GM18507 (cell line): ENCODE data around the gene ERFE.

Experiments used
- DNase-seq: peaks from one replicate; pipeline ENCODE4 v3.0.0; 2011; ENCODE audit warnings: low read depth; ENCODE audit not compliant: insufficient read length; ENCODE audit errors: extremely low spot score
- FAIRE-seq: peaks from 2 replicates; lab custom pipeline; 2011; peaks lifted over from hg19 to GRCh38; lab: Jason Lieb, UNC

The ERFE gene

GRCh38 chr2:238137885-238138284 lies 20.9 kb upstream of the ERFE start:
- no peak for DNase-seq
- FAIRE-seq = no peak

DNA sequence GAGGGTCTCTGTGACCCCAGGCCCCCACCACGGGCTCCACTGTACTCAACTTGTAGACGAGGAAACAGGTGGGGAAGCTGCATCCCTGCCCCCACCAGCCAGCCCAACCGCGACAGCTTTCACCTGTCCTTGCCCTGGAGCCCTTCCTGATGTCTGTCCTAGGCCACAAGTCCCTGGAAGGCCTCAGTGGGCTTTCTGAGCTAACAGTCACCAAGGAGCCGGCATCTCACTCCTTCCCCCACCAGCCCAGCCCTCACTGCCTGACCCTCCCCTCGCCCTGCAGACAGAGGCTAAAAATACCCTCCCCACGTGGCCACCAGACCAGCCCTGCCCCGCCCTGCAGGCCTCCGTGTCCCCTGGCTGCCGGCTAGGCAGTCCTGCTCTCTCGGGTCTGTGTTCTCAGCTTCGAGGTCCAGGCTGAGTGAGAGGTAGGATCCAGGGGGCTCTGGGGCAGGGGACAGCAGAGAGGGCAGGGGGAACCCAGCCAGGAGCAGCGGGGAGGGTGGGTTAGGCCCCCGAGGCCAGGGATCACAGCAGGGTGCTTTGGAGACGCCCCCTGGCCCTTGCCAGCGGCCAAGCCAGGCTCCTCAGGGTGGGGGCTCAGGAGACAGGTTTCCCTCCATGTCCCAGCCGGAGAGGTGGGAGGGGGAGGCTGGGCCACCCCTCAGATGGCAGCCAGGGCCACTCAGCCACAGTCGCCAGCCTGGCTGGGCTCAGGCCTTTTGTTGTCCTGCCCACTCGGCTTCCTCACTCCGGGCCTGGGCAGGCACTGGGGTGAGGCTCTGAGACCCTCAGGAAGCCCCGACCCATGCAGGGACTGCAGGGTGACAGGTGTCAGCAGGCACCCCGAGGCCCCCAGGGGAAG lies 20.2 kb upstream of the ERFE start, which contains the start of gene KLHL30:
TSS of gene KLHL30 (plus strand) at position 338 of the 865 bp plus-strand sequence. CDS start 2,087 bp downstream, outside the sequence.
- FAIRE-seq (no peak), DNase-seq (no peak)

GRCh38 chr2:238139196-238140039 lies 19.4 kb upstream of the ERFE start:
- DNase-seq (no peak), FAIRE-seq (no peak)

DNA sequence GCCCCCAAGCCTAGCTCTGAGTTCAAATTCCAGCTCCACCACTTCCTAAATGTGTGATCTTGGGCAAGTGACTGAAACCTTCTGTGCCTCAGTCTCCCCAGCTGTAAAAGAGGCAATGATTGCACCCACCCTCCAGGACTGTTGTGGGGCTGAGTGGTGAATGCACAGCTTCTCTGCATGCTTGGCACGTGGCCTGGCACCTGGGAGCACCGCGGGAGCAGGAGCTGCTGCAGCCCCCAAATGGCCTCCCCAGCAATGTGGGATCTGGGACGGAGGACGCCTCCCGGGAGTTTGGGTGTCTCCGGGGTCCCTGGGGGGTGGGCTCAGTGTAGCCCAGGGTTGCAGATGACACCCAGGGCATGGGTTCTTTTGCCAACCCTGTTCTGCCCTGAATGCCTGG lies 18.7 kb upstream of the ERFE start:
- no peak for DNase-seq
- no peak for FAIRE-seq

DNA sequence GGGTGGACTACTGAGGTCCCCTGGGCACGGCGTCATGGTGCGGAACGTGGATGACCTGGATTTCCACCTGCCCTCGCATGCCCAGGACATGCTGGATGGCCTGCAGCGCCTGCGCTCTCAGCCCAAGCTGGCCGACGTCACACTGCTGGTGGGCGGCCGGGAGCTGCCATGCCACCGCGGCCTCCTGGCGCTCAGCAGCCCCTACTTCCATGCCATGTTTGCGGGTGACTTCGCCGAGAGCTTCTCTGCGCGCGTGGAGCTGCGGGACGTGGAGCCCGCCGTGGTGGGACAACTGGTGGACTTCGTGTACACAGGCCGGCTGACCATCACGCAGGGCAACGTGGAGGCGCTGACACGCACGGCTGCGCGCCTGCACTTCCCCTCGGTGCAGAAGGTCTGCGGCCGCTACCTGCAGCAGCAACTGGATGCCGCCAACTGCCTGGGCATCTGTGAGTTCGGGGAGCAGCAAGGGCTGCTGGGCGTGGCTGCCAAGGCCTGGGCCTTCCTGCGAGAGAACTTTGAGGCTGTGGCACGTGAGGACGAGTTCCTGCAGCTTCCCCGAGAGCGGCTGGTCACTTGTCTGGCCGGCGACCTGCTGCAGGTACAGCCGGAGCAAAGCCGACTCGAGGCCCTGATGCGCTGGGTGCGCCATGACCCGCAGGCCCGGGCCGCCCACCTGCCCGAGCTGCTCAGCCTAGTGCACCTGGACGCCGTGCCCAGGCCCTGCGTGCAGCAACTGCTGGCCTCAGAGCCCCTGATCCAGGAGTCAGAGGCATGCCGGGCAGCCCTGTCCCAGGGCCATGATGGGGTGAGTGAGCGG lies 17.8 kb upstream of the ERFE start:
- FAIRE-seq (no peak), DNase-seq (no peak)

GRCh38 chr2:238141541-238142318 lies 17.0 kb upstream of the ERFE start:
- DNase-seq (no peak), FAIRE-seq (no peak)

DNA sequence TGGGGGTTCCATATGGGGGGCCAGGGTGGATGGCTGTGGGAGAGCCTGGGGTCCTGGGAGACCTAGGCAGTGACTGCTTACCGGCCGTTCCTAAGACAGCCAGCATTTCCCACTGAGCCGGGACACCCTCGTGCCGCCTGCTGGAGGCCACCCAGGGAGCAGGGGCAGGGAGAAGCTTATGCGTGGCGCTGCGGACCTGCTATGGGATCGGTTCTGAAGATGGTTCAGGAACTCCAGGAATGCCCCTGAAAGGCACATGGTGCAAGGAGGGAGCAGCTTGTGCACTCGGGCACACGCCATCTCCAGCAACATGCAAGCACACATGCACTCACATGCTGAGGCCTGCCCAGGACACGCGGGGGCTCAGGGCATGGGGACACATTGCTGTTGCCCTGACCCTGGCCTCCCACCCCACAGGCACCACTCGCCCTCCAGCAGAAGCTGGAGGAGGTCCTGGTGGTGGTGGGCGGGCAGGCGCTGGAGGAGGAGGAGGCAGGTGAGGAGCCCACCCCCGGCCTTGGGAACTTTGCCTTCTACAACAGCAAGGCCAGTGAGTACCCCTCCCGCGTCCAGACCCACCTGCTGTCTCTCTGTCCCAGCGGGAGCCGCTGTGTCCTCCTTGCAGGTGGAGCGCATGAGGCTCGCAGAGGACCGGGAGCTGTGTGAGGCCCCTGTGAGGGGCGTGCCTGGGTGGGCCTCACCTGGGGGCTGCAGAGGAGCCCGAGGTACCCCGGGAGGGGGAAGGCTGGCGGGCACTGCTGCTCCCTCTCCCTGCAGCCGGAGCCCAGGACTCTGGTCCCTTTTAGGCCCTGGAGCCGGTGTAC lies 16.2 kb upstream of the ERFE start:
- DNase-seq (no peak), FAIRE-seq (no peak)

DNA sequence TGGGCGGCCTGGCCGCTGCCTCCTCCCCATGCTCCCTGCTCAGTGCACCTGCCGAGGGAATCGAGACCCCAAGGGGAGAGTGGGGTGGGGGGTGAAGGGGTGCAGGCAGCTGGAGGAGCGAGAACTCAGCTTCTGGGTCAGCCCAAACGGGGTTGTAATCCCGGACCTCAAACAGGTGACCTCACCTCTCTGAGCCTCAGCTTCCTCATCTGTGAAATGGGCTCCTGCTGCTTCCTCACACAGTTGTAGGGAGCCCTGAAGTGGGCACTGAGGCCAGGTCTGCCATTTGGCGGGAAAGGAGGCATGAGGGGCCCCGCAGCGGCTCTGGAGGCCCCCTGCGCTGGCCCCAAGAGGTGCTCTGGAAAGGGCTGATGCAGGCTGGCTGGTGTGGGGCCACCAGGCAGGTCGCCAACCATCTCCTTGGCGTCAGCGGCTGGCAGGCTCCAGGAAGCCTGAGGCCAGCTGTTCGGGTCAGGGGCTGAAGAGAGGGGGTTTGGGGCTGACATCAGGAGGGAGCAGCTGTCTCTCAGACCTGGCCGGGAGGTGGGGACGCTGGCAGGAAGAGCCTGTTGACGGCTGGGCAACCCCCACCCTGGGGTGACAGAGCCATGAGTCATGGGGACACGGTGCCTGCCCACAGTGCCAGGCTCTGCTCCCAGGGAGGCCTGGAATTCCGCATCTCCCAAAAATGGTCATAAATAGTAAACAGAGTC lies 15.4 kb upstream of the ERFE start:
- DNase-seq = no peak
- FAIRE-seq = no peak

DNA sequence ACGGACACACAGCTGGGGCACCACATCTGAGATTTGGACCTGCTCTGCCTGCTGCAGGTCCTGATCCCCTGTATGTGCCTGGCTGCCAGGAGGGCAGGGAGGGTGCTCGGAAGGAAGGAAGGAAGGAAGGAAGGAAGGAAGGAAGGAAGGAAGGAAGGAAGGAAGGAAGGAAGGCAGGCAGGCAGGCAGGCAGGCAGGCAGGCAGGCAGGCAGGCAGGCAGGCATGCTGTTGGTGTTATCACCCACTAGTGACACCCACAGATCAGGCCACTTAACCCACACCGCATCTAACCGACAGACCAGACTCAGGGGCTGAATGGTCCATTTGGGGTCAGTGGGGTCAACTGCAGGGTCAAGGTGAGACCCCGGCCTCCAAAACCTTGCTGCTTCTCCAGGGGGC lies 14.5 kb upstream of the ERFE start:
- FAIRE-seq = no peak
- DNase-seq = no peak

- DNase-seq = no peak
These were observed 13.7 kb upstream of the ERFE start for GRCh38 chr2:238145046-238145445.

DNA sequence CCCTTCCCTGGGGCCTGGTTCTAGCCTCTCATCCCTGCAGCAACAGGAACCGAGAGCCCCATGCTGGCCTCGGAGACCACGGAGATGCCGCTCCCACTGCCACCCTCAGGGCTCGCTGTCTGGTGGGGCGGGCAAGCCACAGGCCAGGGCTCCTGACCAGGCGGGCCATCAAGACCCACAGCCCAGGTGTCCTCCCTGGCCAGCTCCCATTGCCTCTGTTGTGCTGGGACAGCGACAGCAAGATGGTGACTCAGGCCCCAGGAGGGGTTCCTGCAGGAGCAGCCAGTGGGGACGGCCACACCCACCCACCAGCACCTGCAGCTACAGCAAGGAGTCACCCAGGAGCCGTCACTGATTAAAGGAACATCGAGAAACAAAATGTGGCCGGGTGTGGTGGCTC lies 12.9 kb upstream of the ERFE start:
- FAIRE-seq = no peak
- no peak for DNase-seq

More at GRCh38 chr2:238145046-238145445, 13.7 kb upstream of the ERFE start:
- FAIRE-seq = no peak

DNA sequence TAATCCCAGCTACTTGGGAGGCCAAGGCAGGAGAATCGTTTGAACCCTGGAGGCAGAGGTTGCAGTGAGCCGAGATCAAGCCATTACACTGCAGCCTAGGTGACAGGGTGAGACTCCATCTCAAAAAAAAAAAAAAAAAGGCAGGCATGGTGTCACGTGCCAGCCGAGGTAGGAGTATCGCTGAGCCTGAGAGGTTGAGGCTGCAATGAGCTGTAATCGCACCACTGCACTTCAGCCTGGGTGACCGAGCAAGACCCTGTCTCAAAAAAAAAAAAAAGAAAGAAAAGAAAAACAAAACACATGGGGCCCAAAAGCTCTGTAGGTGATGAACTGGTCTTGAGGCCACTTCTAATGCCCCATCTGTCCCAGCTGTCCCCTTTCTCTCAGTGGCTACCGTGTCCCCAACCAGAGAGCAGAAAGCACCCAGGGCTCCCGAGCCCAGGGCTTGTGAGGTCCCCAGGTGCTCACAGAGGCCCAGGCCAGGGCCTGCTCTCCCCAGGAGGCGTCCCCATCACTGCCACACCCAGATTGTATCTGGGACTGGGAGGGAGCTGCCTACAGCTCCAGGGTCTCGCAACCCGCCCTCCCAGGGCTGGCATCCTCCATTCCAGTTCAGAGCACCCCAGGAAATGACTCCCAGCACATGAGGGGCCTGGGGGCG lies 11.8 kb upstream of the ERFE start:
- DNase-seq (no peak), FAIRE-seq (no peak)

DNA sequence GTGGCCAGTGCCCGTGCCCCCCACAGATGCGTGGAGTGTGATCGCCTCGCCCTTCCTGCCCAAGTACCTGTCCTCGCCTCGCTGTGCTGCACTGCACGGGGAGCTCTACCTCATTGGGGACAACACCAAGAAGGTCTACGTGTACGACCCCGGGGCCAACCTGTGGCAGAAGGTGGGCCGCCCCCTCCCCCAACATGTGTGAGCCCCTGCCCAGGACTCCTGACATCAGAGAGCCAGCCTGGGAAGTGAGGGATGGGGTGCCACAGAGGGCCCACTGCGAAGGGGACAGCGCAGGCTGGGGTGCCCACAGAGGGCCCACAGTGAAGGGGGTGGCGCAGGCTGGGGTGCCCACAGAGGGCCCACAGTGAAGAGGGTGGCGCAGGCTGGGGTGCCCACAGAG lies 9.8 kb upstream of the ERFE start:
- no peak for FAIRE-seq
- DNase-seq = no peak

GRCh38 chr2:238149841-238150572 lies 8.8 kb upstream of the ERFE start:
- DNase-seq = no peak
- FAIRE-seq = no peak

GRCh38 chr2:238150686-238151085 lies 8.1 kb upstream of the ERFE start:
- FAIRE-seq (no peak), DNase-seq (no peak)

GRCh38 chr2:238151205-238151604 lies 7.6 kb upstream of the ERFE start:
- FAIRE-seq (no peak), DNase-seq (no peak)
